ENCODE results near the gene GRIA4.

- TF ChIP-seq TAF1 (IDR thresholded peaks at IDR 0.05; ENCODE audit: borderline replicate concordance, insufficient read depth, low read length) (no peak), SIN3A (IDR thresholded peaks at IDR 0.05; ENCODE audit: borderline replicate concordance, insufficient read depth, low read length) (no peak)
Measured at GRCh38 chr11:105720096-105720495, 110.2 kb downstream of the GRIA4 start.

Measured in PFSK-1 (cell line).